GM06990 (cell line): Measurements from ENCODE around the gene RALGPS1.

Experiments used
- DNase-seq: peaks from one replicate; pipeline ENCODE4 v3.0.0-alpha.2; 2011; ENCODE audit not compliant: insufficient read length; ENCODE audit errors: extremely low read depth
- H3K27me3 ChIP-seq: replicated peaks from 2 replicates; pipeline ENCODE4 v1.6.0; 2011; ENCODE audit warnings: low read length; ENCODE audit not compliant: control insufficient read depth, insufficient read depth
- H3K36me3 ChIP-seq: 2 replicates; pipeline ENCODE4 v1.5.1; 2011; ENCODE audit warnings: low read length; ENCODE audit not compliant: control insufficient read depth, insufficient read depth
- H3K4me3 ChIP-seq: replicated peaks from 2 replicates; pipeline ENCODE4 v1.5.1; 2011; ENCODE audit warnings: low read depth, mild to moderate bottlenecking, control low read depth, low read length
- CTCF ChIP-seq: IDR thresholded peaks from 2 replicates; pipeline ENCODE4 v1.5.1; 2011; ENCODE audit warnings: low read length, control low read depth, mild to moderate bottlenecking, inconsistent platforms; ENCODE audit not compliant: insufficient read depth, poor library complexity, severe bottlenecking

The RALGPS1 gene

GRCh38 chr9:127225801-127226625 is 311.4 kb downstream of the RALGPS1 start:
- no peak for TF ChIP-seq CTCF
- peak; percentile 27 for DNase-seq
- H3K27me3 ChIP-seq: no peaks in the 10 kb centered on the region
- H3K36me3 ChIP-seq: no peaks in the 10 kb centered on the region
- H3K4me3 ChIP-seq: peak overlapping the region; percentile 72

GRCh38 chr9:127229691-127230417 is 315.3 kb downstream of the RALGPS1 start:
- Histone ChIP-seq H3K4me3 (no peak overlapping the region), H3K27me3 (no peaks in the 10 kb centered on the region), H3K36me3 (no peaks in the 10 kb centered on the region)
- DNase-seq: no peak
- no peak for TF ChIP-seq CTCF

GRCh38 chr9:127231666-127232065 is 317.1 kb downstream of the RALGPS1 start:
- no peak overlapping the region for H3K4me3 ChIP-seq
- DNase-seq: no peak
- no peak for TF ChIP-seq CTCF
- no peaks in the 10 kb centered on the region for H3K36me3 ChIP-seq
- no peaks in the 10 kb centered on the region for H3K27me3 ChIP-seq

- Histone ChIP-seq H3K4me3 (no peak overlapping the region), H3K36me3 (no peaks in the 10 kb centered on the region), H3K27me3 (no peaks in the 10 kb centered on the region)
- no peak for TF ChIP-seq CTCF
- DNase-seq: no peak
These were observed 318.4 kb downstream of the RALGPS1 start for GRCh38 chr9:127232833-127233549.

GRCh38 chr9:127233550-127233949 is 319.0 kb downstream of the RALGPS1 start:
- no peaks in the 10 kb centered on the region for H3K36me3 ChIP-seq
- no peaks in the 10 kb centered on the region for H3K27me3 ChIP-seq
- no peak for DNase-seq
- no peak for TF ChIP-seq CTCF
- no peak overlapping the region for H3K4me3 ChIP-seq
